ENCODE data around the gene CLCN5.

The CLCN5 gene

GRCh38 chrX:49934729-49935128 is 12.3 kb downstream of the CLCN5 start:
- DNase-seq, result no peak

DNA sequence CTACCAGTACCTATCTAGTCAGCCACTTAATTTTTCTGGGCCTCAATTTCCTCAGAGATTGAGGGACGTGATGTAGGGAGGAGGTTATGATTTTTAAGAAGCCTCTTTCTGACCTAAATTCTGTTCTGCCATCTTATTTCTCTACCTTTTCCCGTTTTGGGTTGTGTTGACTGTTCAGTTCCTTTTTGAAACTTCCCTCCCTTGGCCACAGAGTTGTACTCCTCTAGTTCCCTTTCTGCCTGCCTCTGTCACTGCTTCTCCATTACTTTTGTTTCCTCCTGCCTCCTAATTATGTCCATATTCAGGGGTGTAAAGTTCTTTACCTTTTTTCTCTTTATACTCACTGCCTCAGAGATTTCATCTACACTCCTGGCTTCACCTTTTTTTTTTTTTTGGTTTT is 25.4 kb downstream of the CLCN5 start:
- peak; percentile 50 for DNase-seq

GRCh38 chrX:49949961-49950360 is 27.6 kb downstream of the CLCN5 start:
- no peak for DNase-seq

DNA sequence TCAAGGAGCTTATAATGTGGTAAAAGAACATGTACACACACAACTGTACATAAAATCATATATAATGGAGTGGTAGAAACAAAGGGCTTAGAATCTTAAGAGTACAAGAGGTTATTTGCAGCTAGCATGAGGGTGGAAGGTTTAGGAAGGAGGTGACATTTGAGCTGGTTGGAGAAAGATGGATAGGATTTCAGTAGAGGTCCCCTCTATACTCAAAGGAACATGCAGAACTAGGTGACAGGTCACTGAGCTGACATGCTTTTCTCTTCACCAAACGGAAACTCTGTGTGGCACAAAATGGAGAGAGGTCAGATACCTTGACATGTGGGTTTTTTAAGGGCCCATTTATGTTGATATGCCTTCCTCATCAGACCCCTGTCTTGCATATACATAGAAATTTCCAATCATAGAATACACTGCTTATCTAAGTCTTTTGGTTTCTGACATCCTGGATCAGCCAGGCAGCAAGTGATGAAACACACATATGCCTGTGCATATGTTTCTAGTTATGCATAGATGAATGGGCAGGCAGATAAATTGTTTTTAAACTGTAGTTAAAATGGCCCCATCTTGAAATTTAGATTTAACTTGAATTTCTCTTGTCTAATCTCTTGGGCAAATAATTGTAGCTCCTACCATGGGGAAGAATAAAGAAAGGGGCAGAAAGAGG is 29.3 kb downstream of the CLCN5 start:
- DNase-seq, result no peak

DNA sequence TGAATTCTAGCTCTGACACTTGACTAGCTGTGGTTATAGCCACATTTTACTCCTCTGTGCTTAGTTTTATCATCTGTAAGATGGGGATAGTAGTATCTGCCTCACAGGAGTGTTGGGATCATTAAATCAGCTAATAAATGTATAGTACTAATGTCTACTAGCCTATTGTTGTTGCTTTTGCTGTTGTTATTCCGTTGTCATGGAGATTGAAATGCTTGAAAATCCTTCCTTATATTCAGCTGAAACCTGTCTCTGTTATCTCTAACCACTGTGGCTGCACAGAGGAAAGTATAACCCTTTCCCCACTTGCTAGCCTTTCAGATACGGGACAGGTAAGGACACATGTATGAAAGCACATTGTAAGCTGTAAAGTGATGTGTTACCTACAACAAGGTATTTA is 33.9 kb downstream of the CLCN5 start:
- no peak for DNase-seq

GRCh38 chrX:49958727-49959485 is 36.5 kb downstream of the CLCN5 start:
- peak; percentile 56 for DNase-seq

GRCh38 chrX:49959602-49960001 is 37.2 kb downstream of the CLCN5 start:
- DNase-seq, result no peak

DNA sequence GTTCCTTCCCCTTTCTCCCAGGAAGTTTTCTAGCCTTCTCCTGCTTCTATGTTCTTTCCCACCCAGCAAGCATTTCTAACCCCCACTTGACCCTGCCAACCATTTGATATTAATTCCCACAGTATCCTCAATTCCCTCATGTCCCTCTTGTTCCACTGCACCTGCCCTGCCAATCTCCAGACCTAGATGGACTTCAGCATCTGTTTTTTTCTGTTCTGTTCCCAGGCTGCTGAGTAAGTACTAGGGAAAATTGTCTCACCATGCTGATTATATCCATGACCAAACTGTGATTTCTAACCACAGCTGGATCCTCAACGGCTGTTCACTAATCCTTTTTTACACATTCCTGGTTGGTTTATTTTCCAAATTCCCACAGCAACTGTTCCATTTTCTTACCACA is 37.7 kb downstream of the CLCN5 start:
- no peak for DNase-seq

GRCh38 chrX:49970674-49971073 is 48.3 kb downstream of the CLCN5 start:
- DNase-seq, result no peak

- DNase-seq, result no peak
Measured at GRCh38 chrX:49972328-49972860, 50.0 kb downstream of the CLCN5 start.

- no peak for DNase-seq
Measured at GRCh38 chrX:49976682-49977197, 54.3 kb downstream of the CLCN5 start.

DNA sequence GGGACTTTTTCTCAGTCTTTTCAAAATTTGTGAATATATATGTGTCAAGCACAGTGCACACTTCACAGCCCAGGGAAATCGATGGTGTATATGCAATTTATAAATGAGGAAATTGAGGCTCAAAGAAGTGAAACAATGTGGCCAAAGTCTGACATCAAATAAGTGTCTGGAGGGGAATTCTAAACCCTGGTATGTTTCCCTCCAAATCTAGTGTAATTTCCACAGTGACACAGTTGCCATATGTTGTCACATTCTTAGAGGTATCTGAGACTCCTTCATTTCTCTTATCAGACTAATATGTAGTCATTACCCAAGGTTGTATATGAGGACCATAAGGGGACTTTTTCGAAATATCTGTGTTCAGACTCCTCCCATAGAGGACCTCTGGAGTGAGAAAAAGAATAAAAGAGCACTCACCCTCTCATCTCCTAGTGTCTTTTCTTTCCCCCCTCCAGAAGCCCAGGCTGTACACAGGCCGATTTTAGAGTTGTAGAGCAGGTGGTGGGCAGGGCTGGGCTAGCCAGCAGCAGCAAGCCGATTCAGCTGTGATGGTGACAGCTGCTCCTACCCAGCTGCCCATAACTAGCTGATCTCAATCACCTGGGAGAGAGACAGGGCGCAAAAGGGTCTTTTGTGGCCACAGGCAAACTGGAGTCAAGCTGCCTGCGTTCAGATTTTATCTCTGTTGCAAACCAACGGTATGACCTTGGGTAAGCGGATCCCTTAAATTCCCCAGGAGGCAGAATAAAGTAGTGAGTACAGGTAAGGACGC is 55.1 kb downstream of the CLCN5 start:
- peak; percentile 61 for DNase-seq

- peak; percentile 63 for DNase-seq
Measured at GRCh38 chrX:49978176-49978575, 55.8 kb downstream of the CLCN5 start.

DNA sequence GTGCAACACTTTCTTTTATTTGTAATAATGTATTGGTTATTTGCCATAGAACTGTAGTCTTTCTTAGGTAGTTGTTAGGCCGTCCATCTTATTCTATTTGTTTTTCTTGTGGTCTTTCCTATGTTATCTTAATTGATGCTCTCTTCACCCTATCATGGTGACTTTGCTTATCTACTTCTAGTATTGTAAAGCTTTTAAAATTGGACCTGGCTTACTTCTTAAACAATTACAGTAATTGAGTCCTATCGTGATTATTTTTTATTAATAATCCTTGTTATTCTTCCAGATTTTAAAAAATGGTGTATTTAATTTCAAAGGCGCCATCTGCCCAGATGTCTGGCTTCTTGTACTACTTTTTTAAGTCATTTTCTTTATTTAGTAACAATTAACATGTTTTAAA is 63.7 kb downstream of the CLCN5 start:
- DNase-seq, result no peak

DNA sequence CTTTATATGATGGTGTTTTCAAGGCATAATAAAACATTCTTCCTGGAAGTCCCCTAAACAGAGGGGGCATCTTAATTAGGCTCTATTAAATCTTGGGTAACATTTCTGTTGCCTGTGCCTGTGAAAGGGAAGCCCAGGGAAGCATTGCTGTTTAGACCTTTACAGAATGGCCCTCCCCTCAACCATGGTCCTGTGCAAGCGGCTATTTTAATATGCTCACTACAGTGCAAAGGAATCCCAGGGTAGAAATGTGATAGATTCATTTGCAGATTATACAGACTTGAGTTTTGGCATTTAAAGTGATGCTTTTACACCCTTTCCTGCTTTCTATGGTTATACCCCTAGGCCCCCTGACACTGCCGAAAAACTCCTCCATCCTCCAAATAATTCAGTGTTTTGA is 65.3 kb downstream of the CLCN5 start:
- no peak for DNase-seq

DNA sequence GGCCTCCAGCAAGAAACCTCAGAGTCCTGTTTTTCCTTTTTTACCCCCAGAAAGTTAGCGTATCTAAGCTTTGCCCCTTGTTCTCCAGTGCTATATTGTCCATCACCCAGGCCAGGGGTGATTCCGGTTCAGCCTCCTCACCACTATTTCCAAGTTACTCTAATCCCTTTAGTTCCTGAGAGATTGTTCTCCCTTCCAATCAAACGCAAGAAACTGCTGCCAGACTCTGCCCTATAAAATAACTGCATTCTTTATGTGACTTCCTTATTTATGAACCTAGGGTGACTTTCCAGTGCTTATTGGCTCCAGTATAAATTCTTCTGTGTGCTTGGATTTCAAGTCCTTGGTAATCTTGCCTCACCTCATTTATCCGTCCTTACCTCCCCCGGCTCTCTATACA is 65.7 kb downstream of the CLCN5 start:
- no peak for DNase-seq

GRCh38 chrX:49991758-49992157 is 69.4 kb downstream of the CLCN5 start:
- no peak for DNase-seq

GRCh38 chrX:49992853-49993252 is 70.5 kb downstream of the CLCN5 start:
- DNase-seq, result no peak

GRCh38 chrX:49993661-49994060 is 71.3 kb downstream of the CLCN5 start:
- no peak for DNase-seq

GRCh38 chrX:49995107-49995731 is 72.8 kb downstream of the CLCN5 start:
- DNase-seq, result peak; percentile 18

- no peak for DNase-seq
Measured at GRCh38 chrX:49995795-49996455, 73.5 kb downstream of the CLCN5 start.

GRCh38 chrX:49996474-49996873 is 74.1 kb downstream of the CLCN5 start:
- DNase-seq, result no peak

All from inflammatory macrophage treated with lipopolysaccharide for 4 hours (primary cell).